Fibroblast of skin of scalp (primary cell): ENCODE measurements around the gene MYL5.
"Not testable (repeated sequence)": the region's sequence is repeated elsewhere in the genome, so short reads cannot be mapped to it uniquely, and the experiment has no call there.

Source experiments
- DNase-seq: peaks from one replicate; pipeline ENCODE4 v3.0.0-alpha.2; 2013

The MYL5 gene

GRCh38 chr4:635851-636627 is 38.3 kb upstream of the MYL5 start:
- DNase-seq = no peak

DNA sequence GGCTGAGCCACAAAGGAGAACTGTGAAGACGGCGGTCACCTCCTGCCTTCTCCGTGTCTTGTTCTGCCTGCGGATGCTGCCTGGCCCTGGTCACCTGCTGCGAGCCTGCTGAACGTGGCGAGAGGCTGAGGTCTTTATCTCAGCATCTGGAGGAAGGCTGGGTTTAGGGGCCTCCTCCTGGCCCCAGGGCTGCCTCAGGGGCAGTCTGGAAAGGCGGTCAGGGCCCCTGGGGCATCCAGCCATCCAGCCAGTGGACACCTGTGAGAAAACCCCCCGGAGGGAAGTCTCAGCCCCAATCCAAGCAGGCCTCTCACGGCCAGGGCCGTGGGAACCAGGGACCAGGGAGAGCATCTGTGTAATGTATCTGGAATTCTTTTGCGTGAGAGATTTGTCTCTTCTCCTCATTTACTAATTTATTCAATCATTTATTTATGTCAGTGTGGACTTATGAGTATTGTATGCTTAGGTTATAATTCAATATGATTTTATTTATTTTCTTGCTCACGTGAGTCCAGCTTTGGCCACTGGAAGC is 37.6 kb upstream of the MYL5 start:
- DNase-seq = no peak

DNA sequence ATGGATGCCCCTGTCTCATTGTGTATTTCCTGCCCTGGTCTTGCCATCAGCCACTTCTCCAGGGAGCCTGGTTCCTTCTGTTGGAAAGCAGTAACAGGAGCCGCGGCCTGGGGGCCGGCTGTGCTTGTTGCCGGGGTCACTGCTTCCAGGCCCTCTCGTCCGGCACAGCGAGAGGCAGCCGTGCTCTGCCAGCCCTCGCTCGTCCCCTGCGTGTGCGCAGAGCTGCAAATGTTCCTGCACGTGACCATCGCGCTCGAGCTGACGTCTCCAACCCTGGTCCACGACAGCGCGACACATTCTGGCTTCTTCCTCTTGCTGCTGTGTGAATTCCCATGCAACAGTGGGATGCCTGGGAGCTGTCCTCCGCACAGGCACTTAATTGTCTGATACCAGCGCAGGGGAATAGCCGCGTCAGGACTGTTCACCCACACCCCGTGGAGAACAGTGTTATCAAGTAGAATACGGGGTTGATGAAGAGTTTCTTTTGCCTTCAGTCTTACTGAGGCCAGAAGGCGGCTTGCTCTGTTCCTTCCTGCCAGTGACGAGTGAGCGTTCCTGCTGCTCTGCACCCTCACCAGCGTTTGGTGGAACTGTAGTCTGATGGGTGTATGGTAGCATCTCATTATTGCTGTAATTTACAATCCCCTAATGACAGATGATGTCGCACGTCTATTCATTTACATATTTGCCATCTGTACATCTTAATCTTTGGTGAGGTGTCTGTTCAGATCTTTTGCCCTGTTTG is 36.6 kb upstream of the MYL5 start:
- no peak for DNase-seq

DNA sequence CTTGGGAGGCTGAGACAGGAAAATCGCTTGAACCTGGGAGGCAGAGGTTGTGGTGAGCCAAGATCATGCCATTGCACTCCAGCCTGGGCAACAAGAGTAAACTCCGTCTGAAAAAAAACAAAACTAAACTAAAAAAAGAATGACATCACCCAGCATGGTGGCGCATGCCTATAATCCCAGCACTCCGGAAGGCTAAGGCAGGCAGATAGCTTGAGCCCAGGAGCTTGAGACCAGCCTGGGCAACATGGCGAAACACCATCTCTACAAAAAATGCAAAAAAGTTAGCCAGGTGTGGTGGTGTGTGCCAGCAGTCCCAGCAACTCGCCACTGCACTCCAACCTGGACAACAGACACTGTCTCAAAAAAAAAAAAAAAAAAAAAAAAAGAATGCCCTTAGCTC is 32.0 kb upstream of the MYL5 start:
- not testable (repeated sequence) for DNase-seq

DNA sequence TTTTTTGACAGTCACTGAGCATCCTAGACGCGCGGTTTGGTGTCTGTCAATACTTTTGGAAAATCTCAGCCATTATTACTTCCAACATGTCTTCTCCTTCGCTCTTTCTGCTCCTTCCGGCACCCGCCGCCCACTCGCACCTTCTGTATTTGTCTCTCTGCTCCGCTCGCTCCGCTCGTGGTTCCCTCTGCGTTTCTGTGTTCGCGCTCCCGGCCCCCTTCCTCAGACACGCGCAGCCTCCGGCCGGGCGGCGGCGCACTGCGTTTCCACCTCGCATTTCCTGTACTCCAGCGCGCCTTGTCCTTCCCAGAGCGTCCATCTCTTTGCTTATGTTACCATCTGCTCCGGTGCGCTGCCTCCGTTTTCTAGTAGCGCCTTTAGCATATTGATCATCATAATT is 27.9 kb upstream of the MYL5 start:
- no peak for DNase-seq

DNA sequence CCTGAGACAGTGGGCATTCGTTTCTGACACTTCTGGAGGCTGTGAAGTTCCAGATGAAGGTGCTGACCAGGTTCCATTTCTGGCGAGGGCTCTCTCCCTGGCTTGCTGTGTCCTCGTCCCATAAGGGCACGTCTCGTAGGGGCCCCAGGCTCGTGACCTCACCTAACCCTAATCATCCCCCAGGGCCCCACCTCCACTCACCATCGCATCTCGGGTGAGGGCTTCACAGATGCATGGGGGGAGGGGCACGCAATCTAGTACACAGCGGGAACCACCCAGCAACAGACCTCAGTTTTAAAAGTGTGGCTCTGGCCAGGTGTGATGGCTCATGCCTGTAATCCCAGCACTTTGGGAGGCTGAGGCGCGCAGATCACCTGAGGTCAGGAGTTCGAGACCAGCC is 26.9 kb upstream of the MYL5 start:
- no peak for DNase-seq

- DNase-seq = no peak
These were observed 25.6 kb upstream of the MYL5 start for GRCh38 chr4:648579-649292.

GRCh38 chr4:649293-649625 is 25.1 kb upstream of the MYL5 start:
- DNase-seq = no peak

- no peak for DNase-seq
These were observed 24.5 kb upstream of the MYL5 start for GRCh38 chr4:649751-650310.

DNA sequence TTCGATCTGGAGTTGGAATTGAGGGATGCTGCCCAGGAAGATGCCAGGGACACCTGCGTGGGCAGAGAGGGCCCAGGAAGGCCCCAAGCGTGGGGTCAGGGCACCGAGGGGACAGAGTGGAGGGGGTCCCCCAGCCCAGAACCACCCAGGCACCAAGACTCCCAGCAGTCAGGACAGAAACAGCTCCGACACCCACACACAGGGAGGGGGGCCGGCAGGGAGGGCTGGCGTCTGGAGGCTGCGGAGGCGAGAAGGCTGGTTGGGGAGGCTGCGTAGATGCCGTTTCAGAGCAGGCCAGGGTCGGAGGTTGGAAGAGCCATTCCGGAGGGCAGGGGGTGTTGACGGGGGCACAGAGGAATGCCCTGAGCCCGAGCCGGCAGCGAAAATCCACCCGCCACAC is 23.9 kb upstream of the MYL5 start:
- no peak for DNase-seq

DNA sequence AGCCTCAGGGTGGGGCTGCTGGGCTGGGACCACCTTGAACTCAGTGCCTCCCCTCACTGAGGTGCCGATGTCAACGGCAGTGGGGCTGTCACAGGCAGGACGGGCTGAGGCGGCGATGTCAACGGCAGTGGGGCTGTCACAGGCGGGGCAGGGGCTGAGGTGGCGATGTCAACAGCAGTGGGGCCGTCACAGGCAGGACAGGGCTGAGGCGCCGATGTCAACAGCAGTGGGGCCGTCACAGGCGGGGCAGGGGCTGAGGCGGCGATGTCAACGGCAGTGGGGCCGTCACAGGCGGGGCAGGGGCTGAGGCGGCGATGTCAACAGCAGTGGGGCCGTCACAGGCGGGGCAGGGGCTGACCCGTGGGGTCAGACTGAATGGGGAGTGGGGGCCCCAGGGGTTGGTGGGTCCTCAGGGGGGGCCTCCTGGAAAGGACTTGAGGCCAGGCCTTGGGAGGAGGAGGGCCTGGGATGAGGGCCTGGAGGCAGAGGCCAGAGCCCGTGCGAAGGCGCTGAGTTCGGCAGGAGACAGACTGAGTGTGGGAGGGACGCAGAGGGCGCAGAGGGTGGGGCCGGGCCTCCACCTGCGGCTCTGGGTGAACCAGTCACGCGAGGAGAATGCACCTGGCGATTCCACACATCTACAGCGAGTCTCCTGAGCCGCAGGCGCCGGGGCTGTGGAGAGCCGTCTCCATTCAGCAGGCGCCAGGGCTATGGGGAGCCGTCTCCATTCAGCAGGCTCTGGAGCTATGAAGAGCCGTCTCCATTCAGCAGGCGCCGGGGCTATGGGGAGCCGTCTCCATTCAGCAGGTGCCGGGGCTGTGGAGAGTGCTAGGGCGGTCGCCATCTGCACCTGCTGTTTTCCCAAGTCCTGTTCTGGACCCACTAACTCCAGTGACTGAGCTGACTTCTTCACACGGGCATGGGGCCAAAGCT is 23.1 kb upstream of the MYL5 start:
- DNase-seq = no peak

DNA sequence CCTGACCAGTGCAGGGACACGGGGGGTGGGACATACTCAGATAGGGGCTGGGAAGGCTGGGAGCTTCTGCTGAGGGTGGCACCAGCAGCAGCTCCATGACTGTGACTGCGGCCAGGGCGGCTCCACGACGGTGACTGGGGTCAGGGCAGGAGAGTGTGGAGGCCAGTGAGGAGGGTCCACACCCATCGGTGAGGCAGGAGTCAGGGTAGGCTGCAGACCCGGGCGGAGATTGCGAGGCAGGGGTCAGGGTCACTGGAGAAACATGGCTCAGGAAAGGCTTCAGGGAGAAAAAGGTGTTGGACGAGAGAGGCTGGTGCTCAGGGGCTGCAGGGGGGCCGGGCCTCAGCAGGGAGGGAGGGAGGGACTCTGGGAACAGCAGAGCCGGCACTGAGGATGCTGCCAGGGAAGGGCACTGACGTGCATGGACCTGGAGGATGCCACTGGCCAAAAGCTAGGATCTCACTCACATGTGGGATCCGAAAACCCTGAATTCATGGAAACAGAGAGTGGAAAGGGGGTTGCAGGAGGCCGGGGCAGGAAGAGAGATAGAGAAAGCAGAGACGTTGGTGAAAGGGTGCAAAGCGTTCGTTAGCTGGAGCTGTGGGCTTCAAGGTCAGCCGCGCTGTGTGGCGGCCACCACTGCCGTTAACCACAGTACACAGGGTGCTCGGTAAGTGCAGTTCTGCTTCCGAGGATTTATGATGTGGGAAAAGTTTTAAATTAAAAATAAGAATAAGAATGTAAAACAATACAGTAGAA is 22.3 kb upstream of the MYL5 start:
- no peak for DNase-seq

GRCh38 chr4:653080-653821 is 21.1 kb upstream of the MYL5 start:
- DNase-seq = no peak

GRCh38 chr4:653831-654502 is 20.4 kb upstream of the MYL5 start:
- no peak for DNase-seq

DNA sequence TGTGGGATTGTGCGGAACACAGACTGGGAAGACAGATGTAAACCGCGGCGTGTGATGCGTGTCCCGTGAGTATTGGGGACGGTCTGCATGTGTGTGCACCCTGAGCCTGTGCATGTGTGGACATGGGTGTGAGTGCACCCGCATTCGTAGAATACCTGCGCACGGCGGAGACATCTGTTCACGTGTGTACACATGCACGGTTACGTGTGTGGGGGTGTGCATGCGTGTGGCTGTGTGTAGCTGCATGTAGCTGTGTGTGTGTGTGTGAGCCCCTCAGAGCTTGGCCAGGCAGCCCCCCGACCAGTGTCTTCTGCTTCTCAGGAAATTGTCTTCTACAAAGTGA is 19.9 kb upstream of the MYL5 start:
- no peak for DNase-seq

- no peak for DNase-seq
These were observed 19.4 kb upstream of the MYL5 start for GRCh38 chr4:654871-655463.

DNA sequence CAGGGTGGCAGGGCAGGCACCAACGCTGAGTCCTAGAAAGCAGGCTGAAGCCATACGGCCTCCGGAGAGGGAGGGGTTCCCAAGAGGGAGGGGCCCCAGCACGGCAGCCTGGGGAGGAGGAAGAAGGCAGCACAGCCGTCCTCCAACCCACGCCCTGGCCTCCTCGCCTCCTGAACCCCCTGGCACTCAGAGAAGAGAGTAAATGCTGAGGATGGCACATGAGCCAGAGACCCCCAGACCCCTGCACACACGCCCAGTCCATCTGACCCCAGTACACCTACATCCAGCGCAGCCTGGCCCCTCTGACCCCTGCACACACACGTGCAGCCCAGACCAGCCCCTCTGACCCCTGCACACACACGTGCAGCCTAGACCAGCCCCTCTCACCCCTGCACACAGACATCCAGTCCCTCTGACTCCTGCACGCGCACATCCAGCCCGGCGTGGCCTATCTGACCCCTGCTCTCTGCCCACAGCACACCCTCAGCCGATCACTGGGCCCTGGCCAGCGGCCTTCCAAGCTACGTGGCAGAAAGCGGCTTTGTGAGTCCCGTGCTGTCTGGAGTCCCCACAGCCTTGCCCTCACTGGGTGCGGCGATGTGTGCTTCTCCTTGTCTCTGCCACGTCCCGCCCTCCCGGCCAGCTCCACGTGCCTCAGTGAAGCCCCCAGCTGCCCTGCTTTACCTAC is 18.7 kb upstream of the MYL5 start:
- no peak for DNase-seq

DNA sequence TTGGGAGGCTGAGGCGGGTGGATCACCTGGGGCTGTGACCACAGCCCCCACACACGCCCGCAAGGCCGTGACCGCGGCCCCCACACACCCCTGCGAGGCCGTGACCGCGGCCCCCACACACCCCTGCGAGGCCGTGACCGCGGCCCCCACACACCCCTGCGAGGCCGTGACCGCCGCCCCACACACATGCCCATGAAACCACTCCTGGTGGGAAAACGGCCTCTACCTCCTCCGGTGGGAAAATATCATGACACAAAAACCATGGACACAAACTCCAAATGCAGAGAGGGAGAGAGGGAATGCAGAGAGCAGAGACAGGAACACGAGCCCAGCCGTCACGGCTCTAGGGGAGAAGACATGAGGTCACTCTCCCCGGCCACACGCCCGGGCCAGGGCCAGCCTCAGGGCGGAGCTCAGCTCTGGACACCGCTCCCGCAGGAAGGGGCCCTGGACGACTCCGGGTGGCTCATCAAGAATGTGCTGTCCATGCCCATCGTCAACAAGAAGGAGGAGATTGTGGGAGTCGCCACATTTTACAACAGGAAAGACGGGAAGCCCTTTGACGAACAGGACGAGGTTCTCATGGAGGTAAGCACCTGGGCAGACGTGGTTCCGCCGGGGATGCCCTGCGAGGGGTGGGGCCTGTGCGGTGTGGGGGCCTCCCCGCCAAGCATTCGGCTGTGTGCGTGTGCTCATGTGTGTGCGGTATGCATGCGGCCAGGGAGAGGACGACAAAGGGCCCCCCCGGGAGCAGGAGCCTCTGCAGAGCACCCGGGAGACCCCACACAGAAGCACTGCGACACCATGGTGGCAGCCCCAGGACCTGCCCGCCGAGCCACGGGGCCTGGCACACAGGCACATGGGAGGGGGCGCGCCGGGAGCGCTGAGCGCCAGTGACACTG is 17.7 kb upstream of the MYL5 start:
- DNase-seq = no peak
